Endothelial cell (in vitro differentiated cells): ENCODE results near the gene IBA57. TPM values are rescaled to one million over a fixed set of nuclear protein-coding genes. Genes with fewer than 3 reads are reported as not detected.

Experiments
- DNase-seq: peaks from one replicate; pipeline ENCODE4 v3.0.0; 2021; ENCODE audit warnings: low spot score
- H3K27ac Mint-ChIP-seq: one replicate; pipeline ENCODE4 v1.8.0; 2021; ENCODE audit warnings: mixed read lengths, inconsistent platforms; ENCODE audit not compliant: unreplicated experiment
- H3K27me3 Mint-ChIP-seq: one replicate; pipeline ENCODE4 v1.8.0; 2021; ENCODE audit warnings: mild to moderate bottlenecking, moderate library complexity, mixed read lengths, inconsistent platforms; ENCODE audit not compliant: unreplicated experiment
- H3K36me3 Mint-ChIP-seq: one replicate; pipeline ENCODE4 v1.8.0; 2021; ENCODE audit warnings: mild to moderate bottlenecking, low read depth, mixed read lengths, inconsistent platforms; ENCODE audit not compliant: unreplicated experiment
- H3K4me1 Mint-ChIP-seq: one replicate; pipeline ENCODE4 v1.8.0; 2021; ENCODE audit warnings: mild to moderate bottlenecking, mixed read lengths, inconsistent platforms; ENCODE audit not compliant: unreplicated experiment
- H3K4me3 Mint-ChIP-seq: one replicate; pipeline ENCODE4 v1.8.0; 2021; ENCODE audit warnings: mild to moderate bottlenecking, mixed read lengths, inconsistent platforms; ENCODE audit not compliant: unreplicated experiment
- H3K9me3 Mint-ChIP-seq: one replicate; pipeline ENCODE4 v1.8.0; 2021; ENCODE audit warnings: mixed read lengths, inconsistent platforms; ENCODE audit not compliant: unreplicated experiment
- total RNA-seq: library from RNA; stranded (reverse); fragmentation: NEBNext Ultra II Directional; extraction: Animal tissue kit (Norgen Biotek cat#: 25700); gene quantifications from one replicate; pipeline ENCODE4 v1.2.1, GENCODE V29; 2021; ENCODE audit not compliant: unreplicated experiment
- TF ChIP-seq, protein P1 (sequence below): fragments of 200-600 bp; sonication (generic); IDR thresholded peaks from one replicate; pipeline ENCODE4 v1.5.0; 2021; ENCODE audit warnings: antibody characterized with exemption; ENCODE audit not compliant: unreplicated experiment

The IBA57 gene
- total RNA-seq, 1 donor from 2014 or later = 11.5 TPM

DNA sequence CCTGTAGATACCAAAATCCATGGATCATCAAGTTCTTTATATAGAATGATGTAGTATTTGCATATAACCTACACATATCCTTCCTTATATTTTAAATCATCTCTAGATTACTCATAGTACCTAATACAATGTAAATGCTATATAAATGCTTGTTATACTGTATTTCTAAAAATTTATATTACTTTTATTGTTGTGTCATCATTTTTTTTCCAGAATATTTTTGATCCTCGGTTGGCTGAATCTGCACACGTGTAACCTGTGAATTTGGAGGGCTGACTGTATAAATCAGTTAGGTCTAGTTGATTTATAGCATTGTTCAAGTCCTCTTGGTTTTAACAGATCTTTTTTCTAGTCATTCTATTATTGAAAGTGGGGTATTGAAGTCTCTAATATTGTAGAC is 65.6 kb downstream of the IBA57 start:
- no peak for DNase-seq
- peaks cover under 1% of the 10 kb centered on the region for H3K36me3 Mint-ChIP-seq
- no peaks in the 10 kb centered on the region for H3K4me1 Mint-ChIP-seq
- TF ChIP-seq, protein P1, sequence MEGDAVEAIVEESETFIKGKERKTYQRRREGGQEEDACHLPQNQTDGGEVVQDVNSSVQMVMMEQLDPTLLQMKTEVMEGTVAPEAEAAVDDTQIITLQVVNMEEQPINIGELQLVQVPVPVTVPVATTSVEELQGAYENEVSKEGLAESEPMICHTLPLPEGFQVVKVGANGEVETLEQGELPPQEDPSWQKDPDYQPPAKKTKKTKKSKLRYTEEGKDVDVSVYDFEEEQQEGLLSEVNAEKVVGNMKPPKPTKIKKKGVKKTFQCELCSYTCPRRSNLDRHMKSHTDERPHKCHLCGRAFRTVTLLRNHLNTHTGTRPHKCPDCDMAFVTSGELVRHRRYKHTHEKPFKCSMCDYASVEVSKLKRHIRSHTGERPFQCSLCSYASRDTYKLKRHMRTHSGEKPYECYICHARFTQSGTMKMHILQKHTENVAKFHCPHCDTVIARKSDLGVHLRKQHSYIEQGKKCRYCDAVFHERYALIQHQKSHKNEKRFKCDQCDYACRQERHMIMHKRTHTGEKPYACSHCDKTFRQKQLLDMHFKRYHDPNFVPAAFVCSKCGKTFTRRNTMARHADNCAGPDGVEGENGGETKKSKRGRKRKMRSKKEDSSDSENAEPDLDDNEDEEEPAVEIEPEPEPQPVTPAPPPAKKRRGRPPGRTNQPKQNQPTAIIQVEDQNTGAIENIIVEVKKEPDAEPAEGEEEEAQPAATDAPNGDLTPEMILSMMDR = no peak
- H3K27ac Mint-ChIP-seq = no peak overlapping the region
- H3K4me3 Mint-ChIP-seq = no peak overlapping the region
- no peaks in the 10 kb centered on the region for H3K9me3 Mint-ChIP-seq
- peaks cover 1% of the 10 kb centered on the region for H3K27me3 Mint-ChIP-seq

Other genes starting within 250 kb of the IBA57 start
- 1.0 TPM for gene WNT9A, start 217.9 kb upstream of the IBA57 start, total RNA-seq
- not detected for gene WNT3A, start 158.8 kb upstream of the IBA57 start, total RNA-seq
- gene ARF1, start 83.1 kb upstream of the IBA57 start, total RNA-seq = 393 TPM
- gene C1orf35, start 62.5 kb upstream of the IBA57 start, total RNA-seq = 23.2 TPM
- gene MRPL55, start 56.5 kb upstream of the IBA57 start, total RNA-seq = 47.5 TPM
- gene GUK1, start 25.5 kb upstream of the IBA57 start, total RNA-seq = 280 TPM
- 13.0 TPM for gene GJC2, start 15.9 kb upstream of the IBA57 start, total RNA-seq
- 16.9 TPM for gene OBSCN, start 42.2 kb downstream of the IBA57 start, total RNA-seq
- gene TRIM11, start 241.0 kb downstream of the IBA57 start, total RNA-seq = 39.9 TPM